ENCODE results near the gene RFX8.

The RFX8 gene

GRCh38 chr2:101433465-101433864, 41.4 kb downstream of the RFX8 start (continued):
- TF ChIP-seq ZNF639 (tag by site-specific recombination; IDR thresholded peaks at IDR 0.05), result peak; percentile 17; the same call in 1 of the 2 replicates
- no peak for TF ChIP-seq ZNF585B (tag by site-specific recombination; IDR thresholded peaks at IDR 0.05)
- no peak for TF ChIP-seq GLIS1 (tag by site-specific recombination; IDR thresholded peaks at IDR 0.05)
- no peak for TF ChIP-seq SETDB1 (IDR thresholded peaks at IDR 0.05; ENCODE audit: insufficient read length, low read length)
- peak; percentile 47; the same call in 1 of the 2 replicates for TF ChIP-seq TCF7L2 (IDR thresholded peaks at IDR 0.05; ENCODE audit: borderline replicate concordance, low read depth, low read length)
- no peak for TF ChIP-seq KLF7 (tag by site-specific recombination; IDR thresholded peaks at IDR 0.05; ENCODE audit: borderline replicate concordance)
- no peak for TF ChIP-seq ZNF677 (tag by site-specific recombination; IDR thresholded peaks at IDR 0.05)
- TF ChIP-seq KLF9 (tag by site-specific recombination; IDR thresholded peaks at IDR 0.05; ENCODE audit: low read depth), result no peak
- no peak for TF ChIP-seq ZSCAN23 (tag by site-specific recombination; IDR thresholded peaks at IDR 0.05)
- TF ChIP-seq GLI4 (tag by site-specific recombination; IDR thresholded peaks at IDR 0.05), result no peak
- peak; percentile 64; the same call in 1 of the 2 replicates for TF ChIP-seq PRDM4 (tag by site-specific recombination; IDR thresholded peaks at IDR 0.05)
- TF ChIP-seq ZNF776 (tag by site-specific recombination; IDR thresholded peaks at IDR 0.05; ENCODE audit: borderline replicate concordance), result no peak
- TF ChIP-seq BCL11B (tag by site-specific recombination; IDR thresholded peaks at IDR 0.05; ENCODE audit: low read depth), result peak; percentile 72; the same call in 1 of the 2 replicates
- TF ChIP-seq PATZ1 (tag by site-specific recombination; IDR thresholded peaks at IDR 0.05), result no peak
- TF ChIP-seq ZNF18 (tag by site-specific recombination; IDR thresholded peaks at IDR 0.05), result no peak
- no peak for TF ChIP-seq ZFP37 (tag by site-specific recombination; IDR thresholded peaks at IDR 0.05)
- no peak for TF ChIP-seq ZNF335 (tag by site-specific recombination; conservative IDR thresholded peaks at IDR 0.05)
- TF ChIP-seq ZNF394 (tag by site-specific recombination; IDR thresholded peaks at IDR 0.05; ENCODE audit: borderline replicate concordance), result no peak
- no peak; the same call in 1 of the 2 replicates for TF ChIP-seq BCL11A (tag by site-specific recombination; IDR thresholded peaks at IDR 0.05; ENCODE audit: low read depth)
- no peak for TF ChIP-seq ZNF114 (tag by site-specific recombination; IDR thresholded peaks at IDR 0.05)
- TF ChIP-seq GFI1B (tag by site-specific recombination; IDR thresholded peaks at IDR 0.05), result no peak
- peak; percentile 65 for TF ChIP-seq OSR2 (tag by site-specific recombination; IDR thresholded peaks at IDR 0.05)
- TF ChIP-seq ZNF792 (tag by site-specific recombination; IDR thresholded peaks at IDR 0.05), result no peak
- TF ChIP-seq ZNF155 (tag by site-specific recombination; IDR thresholded peaks at IDR 0.05), result no peak
- TF ChIP-seq ZNF214 (tag by site-specific recombination; IDR thresholded peaks at IDR 0.05; ENCODE audit: borderline replicate concordance), result no peak
- TF ChIP-seq ZNF362 (tag by site-specific recombination; IDR thresholded peaks at IDR 0.05), result peak; percentile 78; the same call in 1 of the 2 replicates
- TF ChIP-seq ZNF658 (tag by site-specific recombination; IDR thresholded peaks at IDR 0.05), result no peak
- TF ChIP-seq ZNF449 (tag by site-specific recombination; IDR thresholded peaks at IDR 0.05), result no peak
- TF ChIP-seq SP3 (tag by site-specific recombination; IDR thresholded peaks at IDR 0.05), result no peak
- peak; percentile 67; the same call in 1 of the 2 replicates for TF ChIP-seq ZEB2 (tag by site-specific recombination; IDR thresholded peaks at IDR 0.05)
- TF ChIP-seq ZBTB1 (tag by site-specific recombination; IDR thresholded peaks at IDR 0.05), result peak; percentile 24; the same call in 1 of the 2 replicates
- TF ChIP-seq ZNF549 (tag by site-specific recombination; IDR thresholded peaks at IDR 0.05), result no peak

Measured in HEK293 (cell line).